NCI-H2227 (cell line): Measurements from ENCODE around the gene NUP93.
A peak's percentile ranks its signal among the peaks of the same experiment; 100 is the strongest.
"Not testable (repeated sequence)": the region's sequence is repeated elsewhere in the genome, so short reads cannot be mapped to it uniquely, and the experiment has no call there.

Source experiments
- DNase-seq: peaks from one replicate; lab custom pipeline; 2025; ENCODE audit not compliant: unreplicated experiment; lab: John Stamatoyannopoulos, UW

The NUP93 gene

DNA sequence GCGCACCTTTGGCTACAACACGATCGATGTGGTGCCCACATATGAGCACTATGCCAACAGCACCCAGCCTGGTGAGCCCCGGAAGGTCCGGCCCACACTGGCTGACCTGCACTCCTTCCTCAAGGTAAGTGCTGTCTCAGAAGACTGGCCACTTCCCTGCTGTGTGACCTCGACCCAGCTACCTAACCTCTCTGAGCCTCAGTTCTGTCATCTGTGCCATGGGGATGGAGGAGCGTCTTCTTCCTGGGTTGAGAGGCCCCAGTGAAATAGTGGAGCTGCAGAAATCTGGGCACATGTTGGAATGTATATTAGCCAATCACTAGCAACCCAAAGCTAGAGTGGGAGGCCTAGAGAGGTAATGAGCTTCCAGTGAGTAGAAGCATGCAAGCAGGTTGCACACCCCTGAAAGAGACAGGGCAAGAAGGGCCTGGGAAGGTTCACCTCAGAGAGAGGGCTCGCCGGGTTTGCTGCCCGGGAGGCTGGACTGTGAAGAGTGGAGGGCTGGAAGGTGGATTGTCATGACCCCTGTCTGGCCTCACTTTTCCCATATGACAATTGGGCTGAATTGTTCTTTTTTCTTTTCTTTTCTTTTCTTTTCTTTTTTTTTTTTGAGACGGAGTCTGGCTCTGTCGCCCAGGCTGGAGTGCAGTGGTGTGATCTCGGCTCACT lies 135.6 kb downstream of the NUP93 start:
- DNase-seq = no peak

DNA sequence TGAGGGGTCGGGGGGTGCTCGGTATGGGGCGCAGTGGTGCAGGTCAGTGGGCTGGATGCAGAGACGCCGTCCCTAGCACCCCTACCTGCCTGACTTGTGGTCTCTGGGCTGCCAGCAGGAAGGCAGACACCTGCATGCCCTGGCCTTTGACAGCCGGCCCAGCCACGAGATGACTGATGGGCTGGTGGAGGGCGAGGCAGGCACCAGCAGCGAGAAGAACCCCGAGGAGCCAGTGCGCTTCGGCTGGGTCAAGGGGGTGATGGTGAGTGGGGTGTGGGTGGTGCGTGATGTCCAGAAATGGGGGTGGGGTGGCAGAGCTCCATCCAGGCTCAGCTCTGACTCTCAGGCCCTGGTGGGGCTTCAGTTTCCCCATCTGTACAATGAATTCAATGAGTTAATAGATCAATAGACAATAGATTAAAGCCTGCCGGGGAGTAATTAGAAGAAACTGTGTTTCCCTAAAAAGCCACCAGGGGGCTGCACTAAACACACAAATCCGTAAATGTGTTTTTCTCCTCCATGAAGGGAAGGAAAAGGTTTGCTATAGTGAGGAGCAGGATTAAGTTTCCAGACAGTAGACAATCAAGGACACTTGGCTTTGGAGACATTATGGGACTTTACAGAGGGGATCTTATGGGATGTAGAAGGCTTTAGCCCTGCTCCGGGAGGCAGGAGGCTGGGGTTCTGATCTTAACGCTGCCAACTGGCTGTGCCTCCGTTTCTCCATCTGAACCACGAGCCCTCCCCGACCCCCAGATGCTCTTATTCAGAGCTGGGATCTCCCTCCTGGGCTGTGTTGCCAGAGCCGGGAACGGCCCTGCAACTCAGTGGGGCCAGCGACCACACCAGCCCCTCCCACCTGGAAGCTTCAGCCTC lies 137.3 kb downstream of the NUP93 start:
- peak; percentile 44 for DNase-seq

DNA sequence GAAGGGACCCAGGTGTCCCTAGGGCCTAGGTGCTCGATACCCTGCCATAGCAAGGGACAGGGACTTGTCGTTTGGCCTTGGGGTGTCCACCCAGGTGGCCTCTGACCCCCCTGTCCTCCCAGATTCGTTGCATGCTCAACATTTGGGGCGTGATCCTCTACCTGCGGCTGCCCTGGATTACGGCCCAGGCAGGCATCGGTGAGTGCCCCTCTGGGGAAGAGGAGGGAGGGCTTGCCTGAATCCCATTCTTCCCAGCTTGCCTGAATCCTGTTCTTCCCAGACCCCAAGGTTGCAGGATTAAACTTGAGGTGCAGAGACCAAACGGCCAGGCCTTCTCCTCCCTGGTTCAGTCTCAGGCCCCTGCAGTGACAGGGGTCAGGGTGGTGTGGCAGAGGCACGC lies 138.2 kb downstream of the NUP93 start:
- no peak for DNase-seq

DNA sequence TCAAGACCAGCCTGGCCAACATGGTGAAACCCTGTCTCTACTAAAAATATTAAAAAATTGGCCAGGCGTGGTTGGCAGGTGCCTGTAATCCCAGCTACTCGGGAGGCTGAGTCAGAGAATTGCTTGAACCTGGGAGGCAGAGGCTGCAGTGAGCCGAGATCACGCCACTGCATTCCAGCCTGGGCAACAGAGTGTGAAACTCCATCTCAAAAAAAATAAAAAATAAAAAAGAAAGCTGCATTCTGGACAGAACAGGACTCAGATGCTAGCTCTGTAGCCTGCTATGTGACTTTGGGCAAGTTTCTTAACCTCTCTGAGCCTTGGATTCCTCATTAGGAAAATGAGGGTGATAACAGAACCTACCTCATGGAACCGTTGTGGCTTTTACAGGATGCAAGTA lies 138.8 kb downstream of the NUP93 start:
- not testable (repeated sequence) for DNase-seq

- no peak for DNase-seq
Measured at GRCh38 chr16:56869513-56870275, 139.8 kb downstream of the NUP93 start.

- no peak for DNase-seq
Measured at GRCh38 chr16:56870276-56870888, 140.5 kb downstream of the NUP93 start.

DNA sequence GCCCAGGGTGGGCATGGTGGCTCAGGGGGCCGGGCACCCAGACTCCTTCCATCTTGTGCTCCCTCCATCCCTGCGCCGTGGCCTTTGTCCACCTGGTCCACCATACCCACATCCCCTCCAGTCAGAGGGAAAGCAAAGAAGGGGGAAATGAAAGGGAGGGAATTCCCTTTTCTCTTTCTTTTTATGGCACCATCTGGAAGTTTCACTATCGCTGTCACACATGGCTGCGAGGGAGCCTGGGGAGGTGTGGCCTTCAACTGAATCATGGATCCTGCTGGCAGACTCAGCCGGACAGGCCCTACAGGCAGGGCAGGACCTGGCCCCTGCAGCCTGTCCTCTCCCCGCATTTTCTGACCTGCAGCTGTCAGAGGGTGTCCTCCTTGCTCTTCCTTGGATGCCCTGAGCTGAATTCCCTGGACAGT lies 141.3 kb downstream of the NUP93 start:
- no peak for DNase-seq

- no peak for DNase-seq
Measured at GRCh38 chr16:56872863-56873391, 143.0 kb downstream of the NUP93 start.

DNA sequence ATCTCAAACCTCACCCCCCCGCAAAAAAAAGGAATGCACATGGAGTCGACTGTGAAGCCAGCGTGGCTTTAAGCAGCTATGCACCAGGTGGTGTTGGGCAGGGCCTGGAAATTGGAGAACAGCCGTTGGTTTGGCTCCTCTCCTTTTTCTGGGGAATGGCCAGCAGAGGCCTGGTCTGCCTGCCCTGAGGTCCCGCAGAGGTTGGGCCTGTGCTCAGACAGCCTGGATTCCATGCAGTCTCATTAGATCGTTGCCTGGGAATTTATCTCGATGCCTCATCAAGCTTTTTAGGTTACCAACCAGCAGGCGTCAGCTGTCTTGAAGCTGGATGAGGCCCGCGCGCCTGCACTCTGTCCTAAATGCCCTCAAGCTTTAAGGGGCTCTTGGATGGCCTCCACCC lies 144.9 kb downstream of the NUP93 start:
- no peak for DNase-seq

DNA sequence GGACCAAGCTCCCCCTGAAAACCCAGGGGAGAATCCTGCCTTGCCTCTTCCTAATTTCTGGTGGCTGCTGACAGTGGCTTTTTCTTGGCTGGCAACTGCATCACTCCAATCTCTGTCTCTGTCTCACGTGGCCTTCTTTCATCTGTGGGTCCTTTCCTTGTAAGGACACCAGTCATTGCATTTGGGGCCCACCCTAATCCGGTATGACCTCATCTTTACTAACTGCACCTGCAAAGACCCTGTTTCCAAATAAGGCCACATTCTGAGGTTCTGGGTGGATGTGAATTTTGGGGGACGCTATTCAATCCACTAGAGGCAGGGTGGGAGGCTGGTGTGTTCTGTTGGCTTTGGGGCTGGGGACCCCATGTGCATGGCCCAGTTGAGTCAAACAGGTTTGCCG lies 146.1 kb downstream of the NUP93 start:
- DNase-seq = no peak

GRCh38 chr16:56877486-56878182 lies 147.7 kb downstream of the NUP93 start:
- no peak for DNase-seq

GRCh38 chr16:56878282-56878854 lies 148.4 kb downstream of the NUP93 start:
- no peak for DNase-seq

GRCh38 chr16:56879276-56879675 lies 149.3 kb downstream of the NUP93 start:
- DNase-seq = no peak

GRCh38 chr16:56880176-56880575 lies 150.2 kb downstream of the NUP93 start:
- DNase-seq = no peak

GRCh38 chr16:56880685-56881084 lies 150.8 kb downstream of the NUP93 start:
- no peak for DNase-seq

DNA sequence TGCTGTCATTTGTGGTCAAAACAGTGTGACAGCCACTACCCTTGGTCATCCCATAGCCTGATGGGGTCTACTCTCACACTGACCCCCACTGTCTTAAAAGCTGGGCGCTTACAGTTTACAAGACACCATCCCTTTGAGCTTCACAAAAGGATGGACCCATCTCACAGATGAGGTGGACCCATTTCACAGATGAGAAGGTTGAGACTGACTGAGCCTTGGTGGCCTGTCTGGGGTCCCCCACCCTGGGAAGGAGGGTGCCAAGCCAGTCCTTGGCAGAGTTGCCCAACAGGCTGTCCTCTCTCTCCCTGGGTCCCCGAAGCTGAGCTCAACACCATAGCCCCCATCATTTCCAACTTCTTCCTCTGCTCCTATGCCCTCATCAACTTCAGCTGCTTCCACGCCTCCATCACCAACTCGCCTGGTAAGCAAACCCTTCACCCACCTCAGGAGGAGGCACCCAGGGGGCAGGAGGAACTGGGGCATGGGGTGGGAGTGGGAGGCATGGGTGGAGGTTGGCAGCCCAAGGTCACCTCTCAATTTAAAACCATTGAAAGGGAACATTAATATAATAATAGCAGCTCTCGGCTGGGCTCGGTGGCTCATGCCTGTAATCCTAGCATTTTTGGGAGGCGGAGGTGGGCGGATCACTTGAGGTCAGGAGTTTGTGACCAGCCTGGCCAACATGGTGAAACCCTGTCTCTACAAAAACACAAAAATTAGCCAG lies 152.3 kb downstream of the NUP93 start:
- DNase-seq = no peak

DNA sequence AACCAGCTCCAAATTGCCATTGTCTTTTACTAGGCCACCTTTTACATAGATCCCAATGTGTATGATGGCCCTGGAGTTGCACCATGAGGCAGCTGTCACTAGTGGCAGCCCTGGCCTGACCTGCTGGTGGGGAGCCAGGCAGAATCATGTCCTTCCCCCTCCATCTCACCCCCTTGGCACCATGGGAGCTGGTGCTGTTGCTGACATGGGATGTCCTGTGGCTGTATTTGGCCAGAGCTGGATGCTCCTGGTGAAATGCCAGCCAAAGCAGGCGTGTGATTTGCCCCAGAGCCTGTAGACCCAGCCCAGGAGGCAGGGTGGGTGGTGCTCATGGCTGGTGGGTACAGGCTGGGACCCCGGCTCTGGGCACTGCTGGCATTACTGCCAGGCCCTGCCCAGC lies 153.7 kb downstream of the NUP93 start:
- DNase-seq = no peak

DNA sequence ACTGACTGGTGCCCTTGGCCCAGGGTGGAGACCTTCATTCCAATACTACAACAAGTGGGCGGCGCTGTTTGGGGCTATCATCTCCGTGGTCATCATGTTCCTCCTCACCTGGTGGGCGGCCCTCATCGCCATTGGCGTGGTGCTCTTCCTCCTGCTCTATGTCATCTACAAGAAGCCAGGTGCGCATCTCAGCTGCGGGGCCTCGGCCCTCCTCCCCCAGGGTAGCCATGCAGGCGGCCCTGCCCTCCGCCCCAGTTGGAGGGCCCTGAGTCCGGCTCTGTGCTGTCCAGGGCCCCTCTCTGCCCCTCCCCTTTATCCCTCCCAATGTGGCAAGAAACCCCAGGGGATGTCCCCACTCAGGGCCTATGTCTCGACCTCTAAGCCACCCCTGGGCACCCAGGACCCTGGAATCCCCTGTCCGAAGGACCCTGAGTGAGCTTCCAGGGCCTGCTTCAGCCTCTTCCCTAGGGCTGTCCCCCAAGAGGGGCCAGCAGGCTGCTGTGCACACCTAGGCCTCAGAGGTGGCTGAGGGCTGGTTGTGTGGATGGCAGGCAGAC lies 154.2 kb downstream of the NUP93 start:
- no peak for DNase-seq

DNA sequence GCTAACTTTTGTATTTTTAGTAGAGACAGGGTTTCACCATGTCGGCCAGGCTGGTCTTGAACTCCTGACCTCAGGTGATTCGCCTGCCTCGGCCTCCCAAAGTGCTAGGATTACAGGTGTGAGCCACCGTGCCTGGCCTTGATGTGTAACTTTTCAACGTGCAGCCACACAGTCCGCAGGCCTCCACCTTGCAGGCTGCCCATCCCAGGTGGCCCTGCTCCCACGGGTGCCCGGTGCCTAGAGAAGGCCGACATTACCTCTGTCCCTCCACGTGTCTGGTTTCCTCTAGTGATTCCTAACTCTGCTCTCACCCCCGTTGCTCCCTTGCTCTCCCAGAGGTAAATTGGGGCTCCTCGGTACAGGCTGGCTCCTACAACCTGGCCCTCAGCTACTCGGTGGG lies 155.0 kb downstream of the NUP93 start:
- DNase-seq = not testable (repeated sequence)
